ENCODE results near the gene RASA2.

DNA sequence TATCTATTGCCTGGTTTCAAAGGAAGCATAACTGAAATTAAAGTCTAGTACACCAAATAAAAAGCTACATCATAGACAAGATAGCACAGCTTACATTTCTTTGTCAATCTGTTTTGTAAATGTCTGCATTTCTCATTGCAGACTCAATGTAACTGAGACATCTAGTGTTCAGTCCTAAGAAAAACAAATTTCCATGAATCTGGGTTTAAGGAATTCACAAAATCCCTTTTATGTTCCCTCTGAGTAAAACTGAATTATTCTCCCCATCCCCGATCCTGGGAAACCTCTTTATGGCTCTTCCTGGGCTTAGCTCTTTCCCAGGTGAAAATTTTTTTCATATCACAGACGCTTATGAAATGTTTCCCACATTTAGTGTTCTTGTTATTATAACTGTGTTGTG lies 21.6 kb upstream of the RASA2 start:
- TF ChIP-seq, protein P1, sequence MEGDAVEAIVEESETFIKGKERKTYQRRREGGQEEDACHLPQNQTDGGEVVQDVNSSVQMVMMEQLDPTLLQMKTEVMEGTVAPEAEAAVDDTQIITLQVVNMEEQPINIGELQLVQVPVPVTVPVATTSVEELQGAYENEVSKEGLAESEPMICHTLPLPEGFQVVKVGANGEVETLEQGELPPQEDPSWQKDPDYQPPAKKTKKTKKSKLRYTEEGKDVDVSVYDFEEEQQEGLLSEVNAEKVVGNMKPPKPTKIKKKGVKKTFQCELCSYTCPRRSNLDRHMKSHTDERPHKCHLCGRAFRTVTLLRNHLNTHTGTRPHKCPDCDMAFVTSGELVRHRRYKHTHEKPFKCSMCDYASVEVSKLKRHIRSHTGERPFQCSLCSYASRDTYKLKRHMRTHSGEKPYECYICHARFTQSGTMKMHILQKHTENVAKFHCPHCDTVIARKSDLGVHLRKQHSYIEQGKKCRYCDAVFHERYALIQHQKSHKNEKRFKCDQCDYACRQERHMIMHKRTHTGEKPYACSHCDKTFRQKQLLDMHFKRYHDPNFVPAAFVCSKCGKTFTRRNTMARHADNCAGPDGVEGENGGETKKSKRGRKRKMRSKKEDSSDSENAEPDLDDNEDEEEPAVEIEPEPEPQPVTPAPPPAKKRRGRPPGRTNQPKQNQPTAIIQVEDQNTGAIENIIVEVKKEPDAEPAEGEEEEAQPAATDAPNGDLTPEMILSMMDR (conservative IDR thresholded peaks at IDR 0.05; ENCODE audit: low read length) = no peak
- no peak for TF ChIP-seq EZH2phosphoT487 (IDR thresholded peaks at IDR 0.05; ENCODE audit: borderline replicate concordance)
